Measurements from ENCODE around the gene CABP7. TPM values are rescaled to one million over a fixed set of nuclear protein-coding genes. Genes with fewer than 3 reads are reported as not detected.

The CABP7 gene
- total RNA-seq, 4 donors from 2014 or later, result 0.20 TPM; not detected in 3

DNA sequence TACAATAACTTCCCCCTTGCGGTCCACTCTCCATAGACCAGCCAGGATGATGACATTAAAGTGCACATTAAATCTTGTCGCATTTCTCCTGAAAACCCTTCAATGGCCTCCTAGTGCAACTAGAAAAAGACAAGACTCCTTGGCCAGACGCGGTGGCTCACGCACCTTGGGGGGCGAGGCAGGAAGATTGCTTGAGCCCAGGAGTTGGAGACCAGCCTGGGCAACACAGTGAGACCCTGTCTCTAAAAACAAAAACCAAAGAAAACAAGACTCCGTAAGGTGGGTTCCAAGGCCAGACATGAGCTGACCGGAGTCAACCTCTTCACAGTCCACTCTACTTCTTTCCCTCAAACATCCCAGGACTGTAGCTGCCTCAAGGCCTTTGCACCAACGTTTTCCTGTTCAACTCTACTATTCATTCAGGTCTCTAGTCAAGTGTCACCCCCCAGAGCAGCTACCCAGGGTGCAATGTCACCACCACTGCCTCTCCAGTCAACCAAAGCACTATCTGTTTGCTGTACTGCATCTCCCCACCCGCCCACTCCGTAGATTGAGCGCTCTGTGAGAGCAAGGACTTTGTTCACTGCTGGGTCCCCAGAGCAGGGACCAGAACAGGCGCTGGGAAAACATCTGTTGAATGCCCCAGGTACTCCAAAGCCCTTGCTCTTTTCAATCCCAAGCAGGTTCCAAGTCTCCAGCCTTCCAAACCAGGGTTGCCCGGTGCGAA, 46.3 kb downstream of the CABP7 start:
- DNase-seq (ENCODE audit: low spot score in 2 of 2), result no peak
- peaks cover 0 to 22% (median 7%) of the 10 kb centered on the region in 3 donors for H3K36me3 ChIP-seq
- H3K27me3 ChIP-seq, result no peaks in the 10 kb centered on the region
- TF ChIP-seq POLR2A (IDR thresholded peaks at IDR 0.05), result no peak
- TF ChIP-seq, protein P1, sequence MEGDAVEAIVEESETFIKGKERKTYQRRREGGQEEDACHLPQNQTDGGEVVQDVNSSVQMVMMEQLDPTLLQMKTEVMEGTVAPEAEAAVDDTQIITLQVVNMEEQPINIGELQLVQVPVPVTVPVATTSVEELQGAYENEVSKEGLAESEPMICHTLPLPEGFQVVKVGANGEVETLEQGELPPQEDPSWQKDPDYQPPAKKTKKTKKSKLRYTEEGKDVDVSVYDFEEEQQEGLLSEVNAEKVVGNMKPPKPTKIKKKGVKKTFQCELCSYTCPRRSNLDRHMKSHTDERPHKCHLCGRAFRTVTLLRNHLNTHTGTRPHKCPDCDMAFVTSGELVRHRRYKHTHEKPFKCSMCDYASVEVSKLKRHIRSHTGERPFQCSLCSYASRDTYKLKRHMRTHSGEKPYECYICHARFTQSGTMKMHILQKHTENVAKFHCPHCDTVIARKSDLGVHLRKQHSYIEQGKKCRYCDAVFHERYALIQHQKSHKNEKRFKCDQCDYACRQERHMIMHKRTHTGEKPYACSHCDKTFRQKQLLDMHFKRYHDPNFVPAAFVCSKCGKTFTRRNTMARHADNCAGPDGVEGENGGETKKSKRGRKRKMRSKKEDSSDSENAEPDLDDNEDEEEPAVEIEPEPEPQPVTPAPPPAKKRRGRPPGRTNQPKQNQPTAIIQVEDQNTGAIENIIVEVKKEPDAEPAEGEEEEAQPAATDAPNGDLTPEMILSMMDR (IDR thresholded peaks at IDR 0.05), result no peak
- TF ChIP-seq EP300 (IDR thresholded peaks at IDR 0.05), result no peak
- peaks cover 0 to 42% (median 24%) of the 10 kb centered on the region in 4 donors for H3K4me1 ChIP-seq
- 50 to 52% methylated on average over 15 of the region's 15 CpGs for WGBS, 2 donors
- no peaks in the 10 kb centered on the region for H3K9me3 ChIP-seq
- peak overlapping the region; percentile 88 to 98 (median 94) for H3K4me3 ChIP-seq
- H3K27ac ChIP-seq, result peak overlapping the region; percentile 28 to 96 (median 78)

DNA sequence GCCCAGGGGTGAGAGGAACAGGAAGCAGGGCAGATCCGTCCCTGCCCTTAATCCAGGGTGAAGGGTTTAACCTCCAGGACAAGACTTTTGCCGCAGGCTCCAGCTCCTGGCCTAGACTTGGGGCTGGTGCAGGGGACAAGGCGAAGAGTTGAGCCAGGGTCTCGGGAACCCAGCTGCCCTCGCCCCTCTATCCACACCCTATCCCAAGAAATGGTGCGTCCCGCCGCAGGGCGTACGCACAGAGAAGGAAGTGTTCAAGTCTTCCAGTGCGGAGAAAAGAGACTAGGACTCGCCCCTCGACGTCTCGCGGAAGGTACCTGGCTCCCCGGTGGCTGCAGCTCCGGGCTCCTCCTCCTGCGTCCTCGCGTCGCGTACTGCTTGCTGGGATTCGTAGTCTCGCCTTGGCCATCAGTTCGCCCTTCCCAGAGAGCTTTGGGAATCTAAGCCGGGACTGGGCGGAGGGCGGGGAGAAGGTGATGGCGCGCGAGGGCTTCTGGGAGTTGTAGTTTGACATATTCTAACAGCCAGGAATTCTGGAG, 46.9 kb downstream of the CABP7 start, which contains the start of gene ZMAT5:
Gene ZMAT5, minus strand, starts transcription at position 376 of the 539 bp plus-strand sequence. CDS start 18,463 bp downstream, outside the sequence.
- 0% methylated on average over 31 to 32 of the region's 32 CpGs for WGBS, 2 donors
- Histone ChIP-seq H3K4me3 (peak within 1 kb of the TSS; percentile 88 to 98 (median 94)), H3K4me1 (peaks cover 0 to 42% (median 24%) of the 10 kb centered on the region in 4 donors), H3K9me3 (no peaks in the 10 kb centered on the region), H3K27me3 (no peaks in the 10 kb centered on the region), H3K27ac (peak within 1 kb of the TSS; percentile 77 to 96 (median 88)), H3K36me3 (peaks cover 0 to 28% (median 7%) of the 10 kb centered on the region in 3 donors)
- peak; percentile 88 to 92 for DNase-seq (ENCODE audit: low spot score in 2 of 2)
- TF ChIP-seq EP300 (IDR thresholded peaks at IDR 0.05), result peak in 1 of 2 donors; percentile 37
- TF ChIP-seq, protein P1 (IDR thresholded peaks at IDR 0.05), result no peak
- peak in 1 of 2 donors; percentile 61 for TF ChIP-seq POLR2A (IDR thresholded peaks at IDR 0.05)

DNA sequence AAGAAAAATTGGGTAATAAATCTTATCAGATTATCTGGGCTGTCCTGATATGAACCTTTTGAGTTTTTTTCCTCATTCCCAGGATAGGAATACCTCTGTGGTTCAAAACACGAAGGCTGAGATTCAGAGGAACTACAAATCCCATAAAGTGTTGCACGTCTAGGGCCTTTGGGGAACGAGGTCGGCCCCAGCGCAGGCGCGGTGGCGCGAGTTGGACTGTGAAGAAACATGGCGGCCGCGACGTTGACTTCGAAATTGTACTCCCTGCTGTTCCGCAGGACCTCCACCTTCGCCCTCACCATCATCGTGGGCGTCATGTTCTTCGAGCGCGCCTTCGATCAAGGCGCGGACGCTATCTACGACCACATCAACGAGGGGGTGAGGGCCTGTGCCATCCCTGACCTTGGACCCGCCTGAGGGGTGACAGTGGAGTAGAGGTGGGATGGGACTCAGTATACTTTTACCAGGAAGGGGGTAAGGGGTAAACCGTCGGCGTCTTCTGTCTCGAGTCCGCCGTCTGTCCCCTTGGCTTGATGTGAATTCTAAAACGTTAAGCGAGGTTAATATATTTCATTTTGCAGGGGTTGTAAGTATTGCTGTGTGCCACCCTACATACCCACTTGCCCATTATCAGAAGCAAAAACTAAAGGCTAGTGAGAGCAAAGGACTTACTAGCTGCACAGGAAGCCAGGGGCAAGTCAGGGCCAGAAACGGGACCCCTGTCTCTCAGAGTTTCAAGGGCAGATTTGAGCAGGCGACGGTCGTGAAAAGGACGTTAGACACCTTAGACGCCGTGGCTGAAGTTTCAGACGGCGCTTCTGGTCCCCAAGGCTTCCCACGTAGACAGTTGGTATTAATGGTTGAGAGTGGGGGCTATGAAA, 47.6 kb downstream of the CABP7 start, which contains the start of gene UQCR10:
Gene UQCR10, plus strand, starts transcription at position 199 of the 881 bp plus-strand sequence. Its CDS starts 30 bp downstream, at position 229.
- TF ChIP-seq EP300 (IDR thresholded peaks at IDR 0.05), result peak in 1 of 2 donors; percentile 92
- peak; percentile 29 to 44 for TF ChIP-seq POLR2A (IDR thresholded peaks at IDR 0.05)
- TF ChIP-seq, protein P1 (IDR thresholded peaks at IDR 0.05), result no peak
- no peaks in the 10 kb centered on the region for H3K27me3 ChIP-seq
- H3K36me3 ChIP-seq, result peaks cover 0 to 29% (median 7%) of the 10 kb centered on the region in 3 donors
- H3K27ac ChIP-seq, result peak within 1 kb of the TSS; percentile 77 to 96 (median 88)
- no peaks in the 10 kb centered on the region for H3K9me3 ChIP-seq
- DNase-seq (ENCODE audit: low spot score in 2 of 2), result peak; percentile 86 to 91
- peak within 1 kb of the TSS; percentile 88 to 98 (median 94) for H3K4me3 ChIP-seq
- H3K4me1 ChIP-seq, result peaks cover 0 to 42% (median 24%) of the 10 kb centered on the region in 4 donors
- 0 to 1% methylated on average over 46 of the region's 46 CpGs for WGBS, 2 donors

DNA sequence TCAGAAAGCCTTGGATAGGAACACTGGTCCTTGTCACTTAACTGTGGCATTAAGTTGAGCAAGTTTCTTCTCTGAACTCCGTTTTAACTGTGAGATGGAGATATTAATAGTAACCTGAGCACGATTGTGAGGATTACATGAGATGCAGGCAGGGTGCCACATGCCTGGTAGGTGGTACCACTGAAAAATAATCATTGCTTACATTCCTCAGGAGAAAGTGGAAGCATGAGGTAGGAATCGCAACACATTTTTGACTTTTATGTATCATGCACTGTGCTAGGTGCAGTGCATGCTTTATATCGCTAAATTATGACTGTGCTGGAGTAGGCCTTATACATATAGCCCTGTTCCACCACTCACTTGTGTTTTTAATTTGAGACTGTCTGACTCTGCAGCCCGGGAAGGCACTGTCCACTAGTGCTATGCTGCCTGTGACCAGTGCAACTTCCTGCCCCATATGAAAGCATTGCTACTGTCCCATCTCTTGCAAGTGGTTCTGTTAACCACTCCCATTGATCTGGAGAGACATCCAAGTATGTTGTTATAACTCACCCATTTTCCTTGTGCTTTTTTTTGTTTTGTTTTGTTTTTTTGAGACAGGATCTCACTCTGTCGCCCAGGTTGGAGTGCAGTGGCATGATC, 48.4 kb downstream of the CABP7 start:
- Histone ChIP-seq H3K27ac (peak overlapping the region in 1 of 4 donors; percentile 96), H3K9me3 (no peaks in the 10 kb centered on the region)
- 46 to 48% methylated on average over 6 of the region's 6 CpGs for WGBS, 2 donors

More for the DNA sequence above, 48.4 kb downstream of the CABP7 start:
- peaks cover 0 to 31% (median 7%) of the 10 kb centered on the region in 3 donors for H3K36me3 ChIP-seq
- no peaks in the 10 kb centered on the region for H3K27me3 ChIP-seq
- peak overlapping the region; percentile 88 to 98 (median 94) for H3K4me3 ChIP-seq
- H3K4me1 ChIP-seq, result peaks cover 0 to 42% (median 24%) of the 10 kb centered on the region in 4 donors
- TF ChIP-seq POLR2A (IDR thresholded peaks at IDR 0.05) (no peak), EP300 (IDR thresholded peaks at IDR 0.05) (no peak)
- TF ChIP-seq, protein P1 (IDR thresholded peaks at IDR 0.05), result no peak
- DNase-seq (ENCODE audit: low spot score in 2 of 2), result no peak

Data from tibial nerve (tissue), 4 donors.